ENCODE measurements around the gene SLC43A1. TPM values are rescaled to one million over a fixed set of nuclear protein-coding genes. Genes with fewer than 3 reads are reported as not detected.
A peak's percentile ranks its signal among the peaks of the same experiment; 100 is the strongest.

Gene SLC43A1
- total and polyA plus RNA-seq, 12 donors: 3.4 to 16.5 (median 5.0) TPM

DNA sequence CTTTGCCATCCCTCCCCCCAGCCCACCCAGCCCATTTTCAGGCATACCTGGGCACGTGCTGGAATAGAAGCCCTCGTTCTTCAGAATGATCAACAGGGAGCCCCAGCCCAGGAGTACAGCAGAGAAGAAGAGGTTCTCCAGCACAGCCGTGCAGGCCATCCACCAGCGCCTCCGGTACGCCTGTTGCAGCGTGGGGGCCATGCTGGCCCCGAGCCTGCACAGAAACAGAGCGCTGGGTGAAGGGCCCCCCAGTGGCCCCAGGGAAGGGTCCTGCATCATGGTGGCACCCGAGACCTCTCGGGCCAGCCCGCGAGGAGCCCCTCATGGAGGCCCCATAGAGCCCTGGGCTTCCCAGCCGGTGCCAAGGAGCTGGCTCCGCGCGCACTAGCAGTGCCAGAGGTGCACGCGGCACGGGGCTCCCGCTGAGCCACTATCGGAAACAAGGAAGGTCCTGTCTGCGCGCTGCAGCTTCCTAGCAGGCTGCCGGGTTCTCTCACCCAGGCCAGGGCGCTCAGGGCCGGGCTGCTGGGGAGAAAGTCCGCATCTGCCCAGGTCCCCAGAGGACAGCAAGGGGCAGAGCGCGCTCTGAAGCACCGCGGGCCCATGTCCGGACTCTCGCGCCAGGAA is 1.5 kb downstream of the SLC43A1 start:
- intact Hi-C loops (cut with DNase I): loop anchor here in 1 of 10 donors (2.0 kb wide), 1 partner anchor 15 kb away; no protein-coding TSS in a partner anchor
- ATAC-seq (peak; percentile 27 to 78 (median 62)), DNase-seq (peak; percentile 25 to 56)
- peak overlapping the region; percentile 63 to 99 (median 92) for H3K4me3 ChIP-seq
- H3K36me3 ChIP-seq: peaks cover 0 to 4% (median 0%) of the 10 kb centered on the region in 9 donors
- H3K27ac ChIP-seq: peak overlapping the region; percentile 23 to 77 (median 64)
- no peaks in the 10 kb centered on the region for H3K27me3 ChIP-seq
- no peaks in the 10 kb centered on the region for H3K9me3 ChIP-seq
- 17 to 19% methylated on average over 35 of the region's 35 CpGs for WGBS, 2 donors
- H3K4me1 ChIP-seq: peaks cover 0 to 21% (median 16%) of the 10 kb centered on the region in 9 donors
- TF ChIP-seq, protein P1, sequence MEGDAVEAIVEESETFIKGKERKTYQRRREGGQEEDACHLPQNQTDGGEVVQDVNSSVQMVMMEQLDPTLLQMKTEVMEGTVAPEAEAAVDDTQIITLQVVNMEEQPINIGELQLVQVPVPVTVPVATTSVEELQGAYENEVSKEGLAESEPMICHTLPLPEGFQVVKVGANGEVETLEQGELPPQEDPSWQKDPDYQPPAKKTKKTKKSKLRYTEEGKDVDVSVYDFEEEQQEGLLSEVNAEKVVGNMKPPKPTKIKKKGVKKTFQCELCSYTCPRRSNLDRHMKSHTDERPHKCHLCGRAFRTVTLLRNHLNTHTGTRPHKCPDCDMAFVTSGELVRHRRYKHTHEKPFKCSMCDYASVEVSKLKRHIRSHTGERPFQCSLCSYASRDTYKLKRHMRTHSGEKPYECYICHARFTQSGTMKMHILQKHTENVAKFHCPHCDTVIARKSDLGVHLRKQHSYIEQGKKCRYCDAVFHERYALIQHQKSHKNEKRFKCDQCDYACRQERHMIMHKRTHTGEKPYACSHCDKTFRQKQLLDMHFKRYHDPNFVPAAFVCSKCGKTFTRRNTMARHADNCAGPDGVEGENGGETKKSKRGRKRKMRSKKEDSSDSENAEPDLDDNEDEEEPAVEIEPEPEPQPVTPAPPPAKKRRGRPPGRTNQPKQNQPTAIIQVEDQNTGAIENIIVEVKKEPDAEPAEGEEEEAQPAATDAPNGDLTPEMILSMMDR (IDR thresholded peaks at IDR 0.05): no peak

DNA sequence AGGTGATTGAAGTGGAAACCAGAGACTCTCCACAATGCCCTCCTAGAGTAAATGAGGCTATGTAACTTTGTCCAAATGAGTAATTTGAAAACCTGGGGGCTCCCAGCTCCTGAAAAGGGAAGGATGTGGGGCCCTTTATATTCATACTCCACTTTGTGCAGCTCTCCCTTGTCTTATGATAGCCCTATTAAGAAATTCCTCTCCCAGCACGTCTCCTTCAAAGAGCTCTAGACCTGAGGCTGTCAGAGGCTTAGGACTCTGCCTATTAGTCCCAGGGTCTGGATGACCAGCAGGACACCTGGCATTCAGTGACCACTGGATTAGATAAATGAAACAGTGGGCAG is 2.1 kb downstream of the SLC43A1 start:
- DNase-seq (no peak), ATAC-seq (no peak)
- Histone ChIP-seq H3K27me3 (no peaks in the 10 kb centered on the region), H3K27ac (no peak overlapping the region), H3K4me1 (peaks cover 0 to 21% (median 16%) of the 10 kb centered on the region in 9 donors), H3K4me3 (peak overlapping the region in 3 of 10 donors; percentile 84 to 94 (median 92)), H3K36me3 (peaks cover 0 to 4% (median 0%) of the 10 kb centered on the region in 9 donors), H3K9me3 (no peaks in the 10 kb centered on the region)
- 45 to 54% methylated on average over 1 of the region's 1 CpG for WGBS, 2 donors
- TF ChIP-seq, protein P1 (IDR thresholded peaks at IDR 0.05): no peak
- intact Hi-C loops (cut with DNase I): no loop called here

DNA sequence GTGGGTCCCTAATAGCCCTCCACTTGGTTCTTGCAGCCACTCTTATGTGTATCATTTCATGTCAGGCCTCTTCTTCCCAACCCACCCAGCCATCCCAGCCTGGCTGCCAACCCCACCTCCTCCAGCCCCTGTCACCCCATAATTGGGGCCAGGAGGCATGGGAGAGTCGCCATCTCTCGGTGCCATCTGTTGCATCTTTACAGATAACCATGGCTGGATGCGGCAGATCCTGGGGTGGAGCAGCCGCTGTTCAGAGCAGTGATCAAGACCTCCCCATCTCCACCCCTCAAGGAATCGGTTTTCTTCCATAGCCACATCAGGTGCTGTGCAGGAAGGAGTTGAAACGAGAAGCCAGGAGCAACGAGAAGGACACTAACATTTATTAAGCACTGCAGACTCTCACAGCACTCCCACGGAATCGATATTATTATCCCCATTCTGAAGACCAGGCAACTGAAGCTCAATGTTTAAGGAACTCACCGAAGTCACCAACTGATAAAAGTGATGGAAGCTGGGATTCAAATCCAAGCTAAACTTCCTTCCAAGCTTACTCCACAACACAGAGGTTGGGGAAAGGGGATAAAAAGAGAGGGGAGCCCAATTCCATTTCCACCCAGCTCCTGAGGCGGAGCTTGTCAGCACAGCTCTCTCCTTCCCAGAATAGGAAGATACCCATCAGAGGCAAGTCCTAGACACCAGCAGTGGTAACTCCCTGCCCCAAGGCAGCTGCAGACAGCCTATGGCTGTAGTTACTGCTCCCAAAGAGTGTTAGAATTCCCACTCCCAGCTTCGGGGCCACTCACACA is 2.7 kb downstream of the SLC43A1 start:
- Histone ChIP-seq H3K9me3 (no peaks in the 10 kb centered on the region), H3K4me1 (peaks cover 0 to 21% (median 16%) of the 10 kb centered on the region in 9 donors), H3K27me3 (no peaks in the 10 kb centered on the region), H3K27ac (no peak overlapping the region), H3K36me3 (peaks cover 0 to 5% (median 0%) of the 10 kb centered on the region in 9 donors), H3K4me3 (no peak overlapping the region)
- TF ChIP-seq, protein P1 (IDR thresholded peaks at IDR 0.05): no peak
- no peak for DNase-seq
- intact Hi-C loops (cut with DNase I): no loop called here
- WGBS, 2 donors: 84 to 85% methylated on average over 12 of the region's 12 CpGs
- ATAC-seq: no peak

DNA sequence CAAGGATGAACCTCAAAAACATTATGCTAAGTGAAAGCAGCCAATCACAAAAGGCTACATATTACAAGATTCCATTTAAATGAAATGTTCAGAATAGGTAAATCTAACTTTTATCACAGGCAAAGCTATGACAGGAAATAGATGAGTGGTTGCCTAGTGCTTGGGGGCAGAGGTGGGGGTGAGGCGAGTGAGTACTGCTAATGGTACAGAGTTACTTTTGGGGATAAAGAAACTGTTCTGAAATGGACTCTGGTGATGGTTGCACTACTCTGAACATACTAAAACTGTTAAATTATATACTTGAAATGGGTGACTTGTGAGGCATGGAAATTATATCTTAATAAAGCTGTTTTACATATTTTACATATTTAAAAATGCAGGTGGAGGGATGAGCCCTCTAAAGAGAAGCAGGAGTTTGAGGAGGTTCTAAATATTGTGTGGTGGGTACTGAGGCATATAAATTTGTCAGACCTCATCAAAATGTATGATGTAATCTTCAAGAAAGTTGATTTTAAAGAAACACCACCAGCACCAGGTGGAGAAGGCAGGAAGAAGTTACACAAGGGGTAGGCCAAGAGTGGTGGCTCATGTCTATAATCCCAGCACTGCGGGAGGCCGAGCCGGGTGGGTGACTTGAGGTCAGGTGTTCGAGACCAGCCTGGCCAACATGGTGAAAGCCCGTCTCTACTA is 3.6 kb downstream of the SLC43A1 start:
- Histone ChIP-seq H3K36me3 (peaks cover 0 to 15% (median 0%) of the 10 kb centered on the region in 9 donors), H3K27me3 (no peaks in the 10 kb centered on the region), H3K27ac (no peak overlapping the region), H3K9me3 (no peaks in the 10 kb centered on the region), H3K4me1 (peaks cover 0 to 21% (median 16%) of the 10 kb centered on the region in 9 donors), H3K4me3 (no peak overlapping the region)
- 94 to 96% methylated on average over 6 of the region's 6 CpGs for WGBS, 2 donors
- DNase-seq (no peak), ATAC-seq (no peak)
- TF ChIP-seq, protein P1 (IDR thresholded peaks at IDR 0.05): no peak
- intact Hi-C loops (cut with DNase I): no loop called here
